H1 (cell line): ENCODE measurements around the gene NFXL1. TPM values are rescaled to one million over a fixed set of nuclear protein-coding genes. Genes with fewer than 3 reads are reported as not detected.
A peak's percentile ranks its signal among the peaks of the same experiment; 100 is the strongest.

ENCODE experiments used
- CTCF ChIA-PET: fragments of 300-600 bp; sonication (Branson Sonifier 250); formaldehyde crosslinking; loops from one replicate; lab custom pipeline; 2021; ENCODE audit not compliant: partially characterized antibody; lab: Charles Lee
- POLR2A ChIA-PET: fragments of 300-600 bp; sonication (Branson Sonifier 250); formaldehyde crosslinking; loops from one replicate; lab custom pipeline; 2021; ENCODE audit warnings: inconsistent platforms; ENCODE audit not compliant: partially characterized antibody; lab: Charles Lee
- DNase-seq, 2 experiments: peaks; one replicate each; pipeline versions ENCODE4 v3.0.0 to v3.0.0-alpha.2; 2010 to 2022; ENCODE audit warnings: low spot score in 2 of 2, low read depth in 1 of 2, mixed read lengths in 1 of 2
- FAIRE-seq: peaks from 2 replicates; lab custom pipeline; 2011; peaks lifted over from hg19 to GRCh38; lab: Jason Lieb, UNC
- H2AFZ ChIP-seq: 2 replicates; pipeline ENCODE4 v1.8.1; 2012; ENCODE audit warnings: low read length, inconsistent platforms
- H2AK5ac ChIP-seq: 2 replicates; pipeline ENCODE4 v1.6.1; 2013; ENCODE audit warnings: low read depth, low read length
- H2BK120ac ChIP-seq: replicated peaks from 2 replicates; pipeline ENCODE3; 2013; ENCODE audit warnings: low read depth, low read length, inconsistent platforms
- H2BK12ac ChIP-seq: 2 replicates; pipeline ENCODE4 v1.6.1; 2013; ENCODE audit warnings: low read depth, low read length
- H2BK15ac ChIP-seq: 2 replicates; pipeline ENCODE4 v1.6.1; 2013; ENCODE audit warnings: low read length
- H2BK20ac ChIP-seq: 2 replicates; pipeline ENCODE4 v1.6.1; 2013; ENCODE audit warnings: low read length
- H2BK5ac ChIP-seq: 2 replicates; pipeline ENCODE4 v1.6.1; 2013; ENCODE audit warnings: low read depth, low read length
- H3K14ac ChIP-seq: 2 replicates; pipeline ENCODE4 v1.6.1; 2013; ENCODE audit warnings: inconsistent platforms; ENCODE audit not compliant: insufficient read length
- H3K18ac ChIP-seq: 2 replicates; pipeline ENCODE4 v1.6.1; 2013; ENCODE audit warnings: low read length; ENCODE audit errors: extremely low read depth
- H3K23ac ChIP-seq: 2 replicates; pipeline ENCODE4 v1.6.1; 2013; ENCODE audit warnings: inconsistent platforms; ENCODE audit not compliant: insufficient read length
- H3K23me2 ChIP-seq: 2 replicates; pipeline ENCODE4 v1.6.1; 2013; ENCODE audit warnings: low read depth, low read length
- H3K27ac ChIP-seq: 2 replicates; pipeline ENCODE4 v1.6.1; 2011; ENCODE audit warnings: low read depth, low read length, inconsistent platforms
- H3K27me3 ChIP-seq, 4 experiments: replicated peaks in 1 of 4; 1 replicate in 1 of 4; 2 replicates in 3 of 4; pipeline versions ENCODE4 v1.6.1 to v1.8.1; 2011 to 2013; ENCODE audit warnings: low read length in 3 of 4, mild to moderate bottlenecking in 3 of 4, inconsistent platforms in 2 of 4, mixed read lengths in 2 of 4, moderate library complexity in 1 of 4; ENCODE audit not compliant: control insufficient read depth in 3 of 4, insufficient read depth in 3 of 4; ENCODE audit errors: extremely low read depth in 1 of 4
- H3K36me3 ChIP-seq, 4 experiments: 2 replicates each; pipeline versions ENCODE4 v1.6.1 to v1.8.1; 2011 to 2013; ENCODE audit warnings: mild to moderate bottlenecking in 4 of 4, low read length in 3 of 4, moderate library complexity in 2 of 4, control low read depth in 1 of 4, inconsistent platforms in 1 of 4; ENCODE audit not compliant: insufficient read depth in 4 of 4, control insufficient read depth in 2 of 4
- H3K4ac ChIP-seq: replicated peaks from 2 replicates; pipeline ENCODE3; 2013; ENCODE audit warnings: low read length, low read depth, mixed read lengths, inconsistent platforms; ENCODE audit not compliant: insufficient read length
- H3K4me1 ChIP-seq, 4 experiments: replicated peaks in 1 of 4; 1 replicate in 1 of 4; 2 replicates in 3 of 4; pipeline versions ENCODE4 v1.6.1 to v1.8.1; 2011 to 2013; ENCODE audit warnings: low read length in 3 of 4, inconsistent platforms in 2 of 4, mixed read lengths in 1 of 4; ENCODE audit not compliant: insufficient read depth in 4 of 4, control insufficient read depth in 3 of 4
- H3K4me2 ChIP-seq, 2 experiments: 2 replicates each; pipeline versions ENCODE4 v1.6.1 to v1.8.1; 2011 to 2013; ENCODE audit warnings: low read depth in 2 of 2, low read length in 2 of 2, control low read depth in 1 of 2, inconsistent platforms in 1 of 2, mild to moderate bottlenecking in 1 of 2; ENCODE audit not compliant: insufficient read depth in 1 of 2
- H3K4me3 ChIP-seq, 4 experiments: fragments of 200-600, 300-600 bp in 1 of 4; sonication (generic), shearing (Covaris generic), sonication (Bioruptor Twin) in 1 of 4; 2 replicates each; pipeline versions ENCODE4 v1.5.1 to v1.8.1; 2011 to 2016; ENCODE audit warnings: low read length in 4 of 4, low read depth in 3 of 4, control low read depth in 2 of 4, inconsistent platforms in 2 of 4, mild to moderate bottlenecking in 2 of 4, mixed read lengths in 1 of 4, moderate library complexity in 1 of 4; ENCODE audit not compliant: insufficient read depth in 2 of 4; ENCODE audit errors: extremely low read depth in 1 of 4
- H3K56ac ChIP-seq: replicated peaks from 2 replicates; pipeline ENCODE3; 2013; ENCODE audit warnings: low read depth, mild to moderate bottlenecking, mixed read lengths, low read length, inconsistent platforms; ENCODE audit not compliant: insufficient read length
- H3K79me1 ChIP-seq: 2 replicates; pipeline ENCODE4 v1.6.1; 2013; ENCODE audit warnings: low read depth, low read length, control low read depth
- H3K79me2 ChIP-seq, 2 experiments: 2 replicates each; pipeline versions ENCODE4 v1.6.1 to v1.8.1; 2012 to 2013; ENCODE audit warnings: low read length in 2 of 2, mild to moderate bottlenecking in 2 of 2, inconsistent platforms in 1 of 2; ENCODE audit not compliant: insufficient read depth in 2 of 2, control insufficient read depth in 1 of 2
- H3K9ac ChIP-seq, 4 experiments: replicated peaks in 1 of 4; 1 replicate in 1 of 4; 2 replicates in 3 of 4; pipeline versions ENCODE4 v1.6.1 to v1.8.1; 2011 to 2013; ENCODE audit warnings: low read depth in 3 of 4, low read length in 3 of 4, control low read depth in 2 of 4, mild to moderate bottlenecking in 2 of 4, moderate library complexity in 2 of 4, inconsistent platforms in 1 of 4; ENCODE audit errors: extremely low read depth in 1 of 4
- H3K9me3 ChIP-seq, 2 experiments: 2 replicates each; pipeline versions ENCODE4 v1.6.1 to v1.8.1; 2012 to 2013; ENCODE audit warnings: mild to moderate bottlenecking in 2 of 2, moderate library complexity in 2 of 2, control low read depth in 1 of 2, inconsistent platforms in 1 of 2, low read depth in 1 of 2, low read length in 1 of 2, mixed read lengths in 1 of 2; ENCODE audit not compliant: insufficient read depth in 2 of 2
- H4K20me1 ChIP-seq, 2 experiments: replicated peaks in 1 of 2; 2 replicates each; pipeline versions ENCODE3 to v1.8.1; 2011 to 2013; ENCODE audit warnings: inconsistent platforms in 2 of 2, low read length in 2 of 2, mild to moderate bottlenecking in 1 of 2; ENCODE audit not compliant: insufficient read depth in 2 of 2, control insufficient read depth in 1 of 2
- H4K5ac ChIP-seq: 2 replicates; pipeline ENCODE4 v1.6.1; 2013; ENCODE audit warnings: low read length, low read depth, mixed read lengths, inconsistent platforms; ENCODE audit not compliant: insufficient read length
- H4K8ac ChIP-seq: 2 replicates; pipeline ENCODE4 v1.8.0; 2013; ENCODE audit warnings: mild to moderate bottlenecking, moderate library complexity, low read length, inconsistent platforms; ENCODE audit not compliant: insufficient read depth; ENCODE audit errors: extremely low read depth
- H4K91ac ChIP-seq: replicated peaks from 2 replicates; pipeline ENCODE3; 2013; ENCODE audit warnings: low read length, mixed read lengths, inconsistent platforms; ENCODE audit not compliant: insufficient read length
- CHD1 ChIP-seq: IDR thresholded peaks from 2 replicates; pipeline ENCODE4 v1.6.1; 2012; ENCODE audit warnings: low read depth, low read length, improper control_type of control experiment
- GTF2F1 ChIP-seq: IDR thresholded peaks from 2 replicates; pipeline ENCODE4 v1.6.1; 2012; ENCODE audit warnings: low read depth, low read length, improper control_type of control experiment, borderline replicate concordance
- RNF2 ChIP-seq: fragments of 200-900, 300-1000 bp; sonication (generic); IDR thresholded peaks from 2 replicates; pipeline ENCODE4 v1.7.1; 2016; ENCODE audit warnings: borderline replicate concordance, low read depth, mild to moderate bottlenecking, antibody characterized with exemption, low read length; ENCODE audit not compliant: poor library complexity, severe bottlenecking; ENCODE audit errors: missing control alignments
- SRF ChIP-seq: IDR thresholded peaks from 2 replicates; pipeline ENCODE4 v1.6.1; 2011; ENCODE audit warnings: mild to moderate bottlenecking, low read depth, low read length, moderate library complexity
- TBP ChIP-seq: IDR thresholded peaks from 2 replicates; pipeline ENCODE4 v1.6.1; 2011; ENCODE audit warnings: low read depth, low read length, improper control_type of control experiment
- TCF12 ChIP-seq: IDR thresholded peaks from 2 replicates; pipeline ENCODE4 v1.6.1; 2011; ENCODE audit warnings: low read depth, mild to moderate bottlenecking, low read length
- ZNF274 ChIP-seq: IDR thresholded peaks from 2 replicates; pipeline ENCODE4 v1.7.0; 2012; ENCODE audit warnings: low read length, borderline replicate concordance; ENCODE audit errors: extremely low read depth
- WGBS, 2 experiments: shearing (Covaris generic) in 1 of 2; methylation state at CpG; one replicate each; pipeline versions ENCODE4 v1.1.6 to v1.1.7; 2013 to 2015; ENCODE audit warnings: low lambda C conversion rate in 2 of 2, mixed read lengths in 2 of 2, inconsistent platforms in 1 of 2, low coverage in 1 of 2, missing lambda C conversion rate in 1 of 2; ENCODE audit not compliant: insufficient replicate concordance in 2 of 2, insufficient coverage in 1 of 2, insufficient read length in 1 of 2; ENCODE audit errors: extremely low coverage in 1 of 2, missing lambda C conversion rate in 1 of 2; 5-methylcytosine and 5-hydroxymethylcytosine counted together
- polyA plus RNA-seq, 7 experiments: library from polyadenylated mRNA; depleted of rRNA in 3 of 7; stranded (reverse) in 5 of 7; unstranded in 2 of 7; fragments of >200 nt in 5 of 7; fragments of 200-250 nt in 2 of 7; gene quantifications; 1 replicate in 5 of 7; 2 replicates in 1 of 7; 4 replicates in 1 of 7; pipeline versions ENCODE4 v1.2.1 to v1.2.3, GENCODE V29; 2011 to 2013; ENCODE audit warnings: missing spikeins in 2 of 7, mixed read lengths in 2 of 7
- total RNA-seq: library from RNA; stranded (reverse); fragmentation: NEBNext Ultra II Directional; extraction: Animal tissue kit (Norgen Biotek cat#: 25700); gene quantifications from 2 replicates; pipeline ENCODE4 v1.2.1, GENCODE V29; 2021

Gene NFXL1
- total and polyA plus RNA-seq, 2 of the 8 experiments (the other 6 are each of a cell fraction or from before 2014, with no cell fraction given): 10.0 to 29.5 TPM

GRCh38 chr4:47837908-47838294 lies 76.5 kb downstream of the NFXL1 start, which contains the start of gene CORIN:
CORIN (minus strand) TSS chr4:47838067; CDS start chr4:47837949, 118 bp downstream.
- no peaks in the 10 kb centered on the region for H3K79me2 ChIP-seq
- peak within 1 kb of the TSS; percentile 78 to 93 for H3K4me2 ChIP-seq
- H3K36me3 ChIP-seq: peaks cover 0 to 4% (median under 1%) of the 10 kb centered on the region in 4 experiments; a peak in 1 of 8 replicates
- DNase-seq: no peak
- H3K4me1 ChIP-seq: peaks cover 0 to 8% (median 0%) of the 10 kb centered on the region in 4 experiments; a peak in 4 of 7 replicates
- H3K14ac ChIP-seq: no peak within 1 kb of the TSS
- no peak within 1 kb of the TSS for H2BK120ac ChIP-seq
- TF ChIP-seq CHD1 (no peak), TBP (no peak), GTF2F1 (no peak), SRF (no peak), RNF2 (no peak), TCF12 (no peak), ZNF274 (no peak)
- H2BK20ac ChIP-seq: no peak within 1 kb of the TSS
- CTCF ChIA-PET: interaction anchor here (0.7 to 8.6 kb wide), 16 partner anchors 10 to 187 kb away, joined by 3 to 282 read pairs (median 7); no protein-coding TSS in a partner anchor
- H3K4ac ChIP-seq: no peak within 1 kb of the TSS
- peak within 1 kb of the TSS; percentile 44 to 71 (median 61) for H3K4me3 ChIP-seq
- H2BK12ac ChIP-seq: no peak within 1 kb of the TSS
- POLR2A ChIA-PET: interaction anchor here (0.8 to 1.7 kb wide), 4 partner anchors 10 to 154 kb away, joined by 3 to 6 read pairs (median 4); no protein-coding TSS in a partner anchor
- no peak within 1 kb of the TSS for H4K91ac ChIP-seq
- peak within 1 kb of the TSS in 2 of 4 experiments; percentile 5 to 25; a peak in 2 of 7 replicates for H3K9ac ChIP-seq
- H2AK5ac ChIP-seq: no peak within 1 kb of the TSS
- H3K23ac ChIP-seq: no peak within 1 kb of the TSS
- peaks cover 0 to 14% (median 6%) of the 10 kb centered on the region in 4 experiments; a peak in 3 of 7 replicates for H3K27me3 ChIP-seq
- WGBS, 2 experiments: 10% methylated on average over 14 of the region's 16 CpGs; no CpG with 5 or more reads in 1 of the 2 experiments
- H2AFZ ChIP-seq: peak within 1 kb of the TSS; percentile 73; the same call in 1 of the 2 replicates
- no peak within 1 kb of the TSS for H3K56ac ChIP-seq
- no peak within 1 kb of the TSS for H4K5ac ChIP-seq
- H3K27ac ChIP-seq: no peak within 1 kb of the TSS
- peak within 1 kb of the TSS; percentile 74 for H4K8ac ChIP-seq
- H4K20me1 ChIP-seq: peaks cover 2 to 11% of the 10 kb centered on the region in 2 experiments
- no peak for FAIRE-seq
- no peak within 1 kb of the TSS for H2BK15ac ChIP-seq
- no peaks in the 10 kb centered on the region for H3K9me3 ChIP-seq
- no peak within 1 kb of the TSS for H2BK5ac ChIP-seq
- H3K79me1 ChIP-seq: no peaks in the 10 kb centered on the region
- peaks cover 15% of the 10 kb centered on the region for H3K23me2 ChIP-seq
- H3K18ac ChIP-seq: no peak within 1 kb of the TSS; the same call in none of the 2 replicates
